Lower lobe of right lung (tissue), 2 donors: ENCODE measurements around the gene GDI1. TPM values are rescaled to one million over a fixed set of nuclear protein-coding genes. Genes with fewer than 3 reads are reported as not detected.
"Not testable (repeated sequence)": the region's sequence is repeated elsewhere in the genome, so short reads cannot be mapped to it uniquely, and the experiment has no call there.

Source experiments
- ATAC-seq, 2 donors: fragments of 200-7000 bp; cut with Tn5 transposase; one replicate each; pipeline ENCODE4 v1.9.1; 2020 to 2022; ENCODE audit warnings: mild to moderate bottlenecking in 2 of 2, moderate library complexity in 2 of 2
- DNase-seq: peaks from one replicate; pipeline ENCODE4 v3.0.0-alpha.2; 2020
- H3K27ac ChIP-seq: fragments of 200-600 bp; one replicate; pipeline ENCODE4 v1.8.0; 2022
- H3K27me3 ChIP-seq: fragments of 200-600 bp; one replicate; pipeline ENCODE4 v1.8.0; 2022; ENCODE audit warnings: low read depth
- H3K36me3 ChIP-seq: fragments of 200-600 bp; one replicate; pipeline ENCODE4 v1.8.0; 2022; ENCODE audit warnings: mild to moderate bottlenecking
- H3K4me1 ChIP-seq: fragments of 200-600 bp; one replicate; pipeline ENCODE4 v1.8.0; 2022
- H3K4me3 ChIP-seq: fragments of 200-600 bp; one replicate; pipeline ENCODE4 v1.8.0; 2022; ENCODE audit warnings: mild to moderate bottlenecking
- H3K9me3 ChIP-seq: fragments of 200-600 bp; one replicate; pipeline ENCODE4 v1.8.0; 2022
- intact Hi-C: fragments of 100-400 bp; cut with DNase I; formaldehyde crosslinking; loops from one replicate; pipeline ENCODE4 v1.11.0; 2022
- long read RNA-seq: library from polyadenylated mRNA; unstranded; transcript quantifications from one replicate; pipeline ENCODE4 v2.0.0, GENCODE V29; 2021
- total RNA-seq: library from RNA; stranded (reverse); fragmentation: NEBNext Ultra II Directional; extraction: Animal tissue kit (Norgen Biotek cat#: 25700); gene quantifications from one replicate; pipeline ENCODE4 v1.2.1, GENCODE V29; 2021
- TF ChIP-seq, protein P1 (sequence below): fragments of 200-600 bp; IDR thresholded peaks from one replicate; pipeline ENCODE4 v1.8.0; 2022; ENCODE audit warnings: antibody characterized with exemption, mild to moderate bottlenecking
- donor health status: DM: no; HTN: yes; CAD: no; lungs with severe emphysema.

The GDI1 gene
- total RNA-seq = 111 TPM
- long read RNA-seq, transcript GDI1-204 (11 exons, 2,474 nt) = major isoform, 103 of 135 reads
- long read RNA-seq, partial matches to known transcripts = 21 of 135 reads
- long read RNA-seq, other reads (novel, unspliced or antisense) = 9 of 135 reads

DNA sequence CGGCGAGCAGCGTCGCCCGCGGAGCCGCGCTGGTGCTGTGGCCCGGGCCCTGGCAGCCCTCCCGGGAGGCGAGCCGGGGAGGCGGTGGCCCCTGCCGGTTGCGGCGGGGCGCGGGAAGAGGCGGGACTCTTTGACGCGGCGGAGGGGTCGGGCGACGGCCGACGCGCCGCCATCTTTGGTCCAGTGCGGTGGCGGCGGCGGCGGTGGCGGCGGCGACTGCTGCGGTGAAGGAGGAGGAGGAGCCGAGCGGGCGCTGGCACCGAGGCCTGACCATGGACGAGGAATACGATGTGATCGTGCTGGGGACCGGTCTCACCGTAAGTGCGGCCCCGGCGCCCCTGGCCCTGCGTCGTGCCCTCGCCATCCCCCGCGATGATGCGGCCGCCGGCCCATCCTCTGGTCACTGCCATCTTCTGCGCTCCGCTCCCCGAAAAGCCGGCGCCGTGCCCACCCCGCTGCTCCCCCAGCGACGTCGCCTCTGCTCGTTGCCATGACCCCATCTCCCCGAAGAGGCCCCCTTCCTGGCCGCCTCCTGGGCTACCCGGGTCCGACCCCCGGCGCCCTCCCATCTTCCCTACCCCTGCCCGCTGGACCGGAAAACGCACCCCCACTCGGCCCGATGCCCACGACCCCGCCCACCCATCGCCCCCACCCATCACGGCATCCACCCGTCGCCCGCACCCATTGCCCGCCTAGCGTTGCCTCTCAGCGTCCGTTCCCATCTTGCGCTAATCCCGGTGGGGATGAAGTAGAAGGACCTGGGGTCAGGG, at the start of gene GDI1:
GDI1 (plus strand) TSS at position 172 of the 770 bp plus-strand sequence; CDS start at position 273, 101 bp downstream.
- intact Hi-C loops = no loop called here
- ATAC-seq (peak; percentile 76 to 83), DNase-seq (peak; percentile 71)
- TF ChIP-seq, protein P1, sequence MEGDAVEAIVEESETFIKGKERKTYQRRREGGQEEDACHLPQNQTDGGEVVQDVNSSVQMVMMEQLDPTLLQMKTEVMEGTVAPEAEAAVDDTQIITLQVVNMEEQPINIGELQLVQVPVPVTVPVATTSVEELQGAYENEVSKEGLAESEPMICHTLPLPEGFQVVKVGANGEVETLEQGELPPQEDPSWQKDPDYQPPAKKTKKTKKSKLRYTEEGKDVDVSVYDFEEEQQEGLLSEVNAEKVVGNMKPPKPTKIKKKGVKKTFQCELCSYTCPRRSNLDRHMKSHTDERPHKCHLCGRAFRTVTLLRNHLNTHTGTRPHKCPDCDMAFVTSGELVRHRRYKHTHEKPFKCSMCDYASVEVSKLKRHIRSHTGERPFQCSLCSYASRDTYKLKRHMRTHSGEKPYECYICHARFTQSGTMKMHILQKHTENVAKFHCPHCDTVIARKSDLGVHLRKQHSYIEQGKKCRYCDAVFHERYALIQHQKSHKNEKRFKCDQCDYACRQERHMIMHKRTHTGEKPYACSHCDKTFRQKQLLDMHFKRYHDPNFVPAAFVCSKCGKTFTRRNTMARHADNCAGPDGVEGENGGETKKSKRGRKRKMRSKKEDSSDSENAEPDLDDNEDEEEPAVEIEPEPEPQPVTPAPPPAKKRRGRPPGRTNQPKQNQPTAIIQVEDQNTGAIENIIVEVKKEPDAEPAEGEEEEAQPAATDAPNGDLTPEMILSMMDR = no peak
- peaks cover 60% of the 10 kb centered on the region for H3K36me3 ChIP-seq
- peak within 1 kb of the TSS; percentile 81 for H3K27ac ChIP-seq
- H3K27me3 ChIP-seq = no peaks in the 10 kb centered on the region
- no peaks in the 10 kb centered on the region for H3K9me3 ChIP-seq
- peaks cover 12% of the 10 kb centered on the region for H3K4me1 ChIP-seq
- peak within 1 kb of the TSS; percentile 79 for H3K4me3 ChIP-seq

DNA sequence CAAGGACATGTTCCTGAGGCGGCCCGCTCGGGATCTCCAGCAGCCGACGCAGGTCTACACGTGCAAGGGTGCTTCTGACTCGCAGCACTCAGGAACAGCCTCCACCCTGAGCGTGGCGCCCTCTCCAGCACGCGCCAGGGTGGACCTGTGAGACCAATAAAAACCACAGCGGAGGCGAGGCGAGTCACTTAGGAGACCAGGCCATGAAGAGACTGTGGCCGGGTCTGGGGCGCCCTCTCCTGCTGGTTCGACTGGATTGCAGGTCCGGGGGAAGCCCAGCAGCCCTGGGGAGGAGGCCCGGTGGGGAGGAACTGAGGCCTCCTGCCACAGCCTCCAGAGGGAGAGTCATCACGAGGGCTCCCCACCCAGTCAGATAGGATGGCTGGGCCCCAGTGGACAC, 48.9 kb upstream of the GDI1 start:
- H3K27me3 ChIP-seq, H3K27ac ChIP-seq, H3K4me3 ChIP-seq, H3K4me1 ChIP-seq, DNase-seq, H3K9me3 ChIP-seq, H3K36me3 ChIP-seq, intact Hi-C loops: not testable (repeated sequence)
- peak; percentile 48 to 74 for ATAC-seq

DNA sequence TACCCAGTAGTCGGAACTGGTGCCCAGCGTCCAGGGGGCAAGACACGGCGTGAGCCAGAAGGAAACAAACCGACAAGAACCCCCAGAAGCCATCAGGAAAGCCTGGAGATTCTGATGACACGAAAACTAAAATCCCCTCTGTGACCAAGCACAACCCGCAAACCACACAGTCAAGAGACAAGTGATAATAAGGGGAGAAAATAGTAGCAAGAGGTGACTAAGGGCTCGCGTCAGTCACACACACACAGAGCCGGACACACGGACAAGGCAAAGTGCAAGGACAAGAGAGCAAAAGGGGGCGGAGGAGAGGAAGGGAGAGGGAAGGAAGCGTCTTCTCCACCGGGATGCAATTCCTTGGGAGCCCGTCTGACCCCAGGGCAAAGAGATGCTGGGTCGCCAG, 48.3 kb upstream of the GDI1 start:
- not testable (repeated sequence) for DNase-seq

DNA sequence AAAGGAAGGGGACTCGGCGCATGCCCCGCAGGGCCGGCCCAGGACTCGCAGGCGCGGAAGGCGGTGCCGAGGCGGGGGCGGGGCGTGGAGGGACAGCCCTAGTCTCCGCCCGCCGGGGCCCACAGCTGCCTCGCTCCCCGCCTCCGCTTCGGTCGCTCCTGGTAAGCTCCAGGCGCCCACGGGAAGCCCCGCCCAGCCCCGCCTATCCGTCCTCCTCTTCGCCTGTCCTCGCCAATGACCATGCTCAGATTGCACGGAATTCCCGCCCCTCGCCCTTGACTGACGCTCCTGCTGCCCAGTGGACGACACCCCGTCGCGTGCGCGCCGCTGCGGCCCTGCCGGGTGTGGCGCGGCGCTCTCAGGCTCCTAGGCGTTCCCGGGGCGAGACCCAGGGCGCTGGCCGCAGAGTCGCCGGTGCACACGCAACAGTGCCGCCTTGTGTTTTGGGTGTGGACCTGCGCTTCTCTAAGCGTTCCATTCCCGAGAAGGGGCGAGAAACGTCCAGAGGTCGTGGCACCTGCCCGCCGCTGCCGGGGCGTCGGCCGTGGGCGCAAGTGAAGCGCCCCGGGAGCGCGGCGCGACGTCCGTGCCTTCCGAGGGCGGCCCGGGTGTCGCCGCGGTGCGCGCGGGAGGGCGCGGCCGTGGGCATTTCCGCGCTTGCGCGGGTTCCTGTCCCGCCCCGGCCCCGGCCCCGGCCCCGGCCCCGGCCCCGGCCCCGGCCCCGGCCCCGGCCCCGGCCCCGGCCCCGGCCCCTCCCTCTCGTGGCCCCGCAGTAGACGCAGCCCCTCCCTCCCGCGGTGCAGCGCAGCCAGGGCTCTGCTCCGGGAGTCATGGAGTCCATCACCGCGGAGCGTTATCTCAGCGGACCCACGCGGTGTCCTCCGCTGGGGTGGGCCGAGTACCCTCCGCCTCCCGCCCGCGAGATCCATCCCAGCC, 46.9 kb upstream of the GDI1 start:
- H3K36me3 ChIP-seq, DNase-seq, H3K27ac ChIP-seq, H3K4me1 ChIP-seq, H3K4me3 ChIP-seq, intact Hi-C loops, H3K27me3 ChIP-seq, H3K9me3 ChIP-seq: not testable (repeated sequence)
- ATAC-seq = peak; percentile 88 to 93

More for the DNA sequence above, 48.3 kb upstream of the GDI1 start:
- H3K27me3 ChIP-seq, H3K4me1 ChIP-seq, H3K36me3 ChIP-seq, intact Hi-C loops, H3K4me3 ChIP-seq, H3K9me3 ChIP-seq, H3K27ac ChIP-seq: not testable (repeated sequence)
- ATAC-seq = peak; percentile 1 to 11

DNA sequence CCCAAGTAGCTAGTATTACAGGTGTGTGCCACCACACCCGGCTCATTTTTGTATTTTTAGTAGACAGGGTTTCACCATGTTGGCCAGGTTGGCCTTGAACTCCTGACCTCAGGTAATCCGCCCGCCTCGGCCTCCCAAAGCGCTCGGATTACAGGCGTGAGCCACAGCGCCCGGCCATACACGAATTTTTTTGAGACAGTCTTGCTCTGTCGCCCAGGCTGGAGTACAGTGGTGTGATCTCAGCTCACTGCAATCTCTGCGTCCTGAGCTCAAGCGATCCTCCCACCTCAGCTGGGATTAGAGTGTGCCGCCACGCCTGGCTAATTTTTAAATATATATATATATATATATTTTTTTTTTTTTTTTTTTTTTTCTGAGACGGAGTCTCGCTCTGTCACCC, 40.6 kb upstream of the GDI1 start:
- Histone ChIP-seq H3K27ac (peak overlapping the region; percentile 99), H3K36me3 (peaks cover 25% of the 10 kb centered on the region), H3K4me3 (peak overlapping the region; percentile 74), H3K4me1 (peaks cover 14% of the 10 kb centered on the region)
- intact Hi-C loops, H3K27me3 ChIP-seq, DNase-seq, H3K9me3 ChIP-seq, ATAC-seq: not testable (repeated sequence)

DNA sequence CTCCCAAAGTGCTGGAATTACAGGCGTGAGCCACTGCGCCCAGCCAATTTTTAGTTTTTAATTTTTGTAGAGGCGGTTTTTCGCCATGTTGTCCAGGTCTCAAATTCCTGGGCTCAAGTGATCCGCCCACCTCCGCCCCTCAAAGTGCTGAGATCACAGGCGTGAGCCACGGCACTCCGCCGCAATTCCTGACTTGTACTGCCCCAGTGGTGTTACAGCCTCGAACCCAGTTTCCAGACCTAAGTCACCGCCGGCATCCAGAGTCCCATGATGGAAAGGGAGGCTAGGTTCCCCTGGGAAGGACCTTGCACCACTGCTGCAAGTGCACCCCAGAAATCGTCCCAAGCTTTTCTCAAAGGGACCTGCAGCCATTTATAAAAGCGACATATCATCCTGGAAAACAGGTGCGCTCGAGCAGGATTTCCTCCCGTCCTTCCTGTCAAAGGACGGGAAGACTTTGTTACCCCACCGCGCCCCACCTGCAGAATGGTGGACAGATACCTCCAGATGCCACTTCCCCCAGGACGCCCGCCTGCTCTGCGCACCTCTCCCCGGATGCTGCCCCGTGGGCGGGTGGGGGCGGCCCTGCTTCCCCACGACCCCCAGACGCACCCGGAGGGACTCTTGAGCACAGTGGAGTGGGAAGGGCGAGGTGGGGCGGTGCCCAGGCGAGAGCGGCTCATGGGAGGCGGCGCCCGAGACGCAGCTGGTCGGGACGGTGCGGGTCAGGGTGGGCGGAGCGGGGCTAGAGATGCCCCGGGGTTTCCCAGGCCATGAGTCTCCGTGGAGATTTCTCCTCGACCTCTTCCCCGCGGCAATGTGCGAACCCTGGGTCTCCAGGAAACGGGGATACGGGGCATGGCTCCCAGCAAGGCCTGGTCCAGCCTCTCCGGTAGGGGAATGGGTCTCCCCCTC, 39.7 kb upstream of the GDI1 start:
- DNase-seq (peak; percentile 86), ATAC-seq (peak; percentile 88 to 90)
- H3K27me3 ChIP-seq = no peaks in the 10 kb centered on the region
- peaks cover 27% of the 10 kb centered on the region for H3K36me3 ChIP-seq
- peak overlapping the region; percentile 74 for H3K4me3 ChIP-seq
- H3K9me3 ChIP-seq = no peaks in the 10 kb centered on the region
- TF ChIP-seq, protein P1 = no peak
- H3K4me1 ChIP-seq = peaks cover 14% of the 10 kb centered on the region
- intact Hi-C loops = no loop called here
- H3K27ac ChIP-seq = peak overlapping the region; percentile 99
